Activated naive CD8-positive, alpha-beta T cell treated with anti-CD3 and anti-CD28 coated beads, Interleukin-2, amount 50 U/mL, for 24 hours (primary cell): Measurements from ENCODE around the gene SYK.
"Not testable (repeated sequence)": the region's sequence is repeated elsewhere in the genome, so short reads cannot be mapped to it uniquely, and the experiment has no call there.

Experiments used
- ATAC-seq: fragments of 150-1000 bp; cut with Tn5 transposase; one replicate; pipeline ENCODE4 v1.10.0; 2021
- DNase-seq: peaks from one replicate; pipeline ENCODE4 v3.0.0; 2021
- H3K27ac Mint-ChIP-seq: one replicate; pipeline ENCODE4 v1.8.0; 2021; ENCODE audit warnings: mild to moderate bottlenecking, mixed read lengths
- H3K27me3 Mint-ChIP-seq: one replicate; pipeline ENCODE4 v1.8.0; 2021; ENCODE audit warnings: mixed read lengths
- H3K36me3 Mint-ChIP-seq: one replicate; pipeline ENCODE4 v1.8.0; 2021; ENCODE audit warnings: low read depth, mixed read lengths
- H3K4me1 Mint-ChIP-seq: one replicate; pipeline ENCODE4 v1.8.0; 2021; ENCODE audit warnings: mixed read lengths
- H3K4me3 Mint-ChIP-seq: one replicate; pipeline ENCODE4 v1.8.0; 2021; ENCODE audit warnings: mild to moderate bottlenecking, moderate library complexity, mixed read lengths
- H3K9me3 Mint-ChIP-seq: one replicate; pipeline ENCODE4 v1.8.0; 2021; ENCODE audit warnings: mixed read lengths

Gene SYK

DNA sequence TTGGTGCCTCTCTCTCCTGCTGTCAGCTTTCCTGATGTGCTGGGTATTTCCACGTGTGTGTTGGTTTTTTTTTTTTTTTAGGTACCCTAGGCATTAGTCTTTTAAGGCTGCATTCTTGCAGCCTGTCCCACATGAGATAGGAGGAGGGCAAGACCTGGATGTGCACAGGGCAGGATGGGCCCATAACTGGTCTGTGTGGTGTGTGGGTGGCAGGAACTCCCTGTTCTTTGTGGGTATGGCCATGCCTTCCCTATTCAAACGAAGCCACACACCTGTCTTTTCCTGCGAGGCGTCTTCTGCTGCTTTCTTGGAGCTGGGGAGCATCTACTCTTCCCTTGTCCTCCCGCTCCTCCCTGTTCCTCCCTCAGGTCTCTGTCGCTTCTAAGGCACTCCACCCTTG lies 6.8 kb downstream of the SYK start:
- Mint-ChIP-seq H3K27ac (no peak overlapping the region), H3K4me1 (peaks cover 21% of the 10 kb centered on the region), H3K9me3 (no peaks in the 10 kb centered on the region), H3K36me3 (no peaks in the 10 kb centered on the region), H3K27me3 (peaks cover 14% of the 10 kb centered on the region), H3K4me3 (no peak overlapping the region)
- DNase-seq, result no peak
- ATAC-seq, result no peak

DNA sequence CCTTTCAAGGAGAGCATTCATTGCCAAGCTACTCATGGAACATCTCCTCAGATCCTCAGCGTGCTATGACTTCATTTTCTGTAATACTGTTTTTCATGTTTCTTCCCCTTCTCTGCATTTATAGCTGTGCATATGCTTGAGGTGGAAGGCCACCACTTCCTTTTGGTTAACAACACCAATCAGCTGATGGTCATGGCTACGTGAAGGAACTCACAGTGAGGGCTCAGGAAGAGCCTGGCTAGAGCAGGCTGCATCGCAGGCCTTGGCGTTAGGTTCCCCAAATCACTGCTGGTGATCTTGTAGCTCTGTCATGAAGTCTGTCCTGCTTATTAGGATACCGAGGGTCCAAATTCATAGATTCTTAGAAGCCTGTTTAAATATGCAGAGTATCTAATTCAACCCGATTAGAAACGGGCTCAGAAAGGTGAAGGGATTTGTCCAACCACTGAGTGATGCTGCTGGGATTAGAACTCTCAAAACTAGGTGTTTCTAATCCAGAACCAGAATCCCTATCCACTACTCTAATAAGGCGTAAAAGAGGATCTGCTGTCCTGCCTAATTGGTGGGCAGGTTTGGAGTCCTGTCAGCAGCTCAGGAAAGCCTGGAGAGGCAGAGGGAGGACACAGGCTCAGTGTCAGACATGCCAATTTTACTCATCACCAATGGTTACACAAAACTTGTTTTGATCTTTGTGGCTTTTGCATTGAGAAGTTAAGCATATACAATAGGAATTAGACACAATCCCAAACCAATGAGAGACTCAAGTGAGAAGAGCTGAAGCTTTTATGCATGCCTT lies 7.5 kb downstream of the SYK start:
- peaks cover 12% of the 10 kb centered on the region for H3K27me3 Mint-ChIP-seq
- DNase-seq, result no peak
- H3K36me3 Mint-ChIP-seq, result no peaks in the 10 kb centered on the region
- peaks cover 21% of the 10 kb centered on the region for H3K4me1 Mint-ChIP-seq
- H3K27ac Mint-ChIP-seq, result no peak overlapping the region
- no peaks in the 10 kb centered on the region for H3K9me3 Mint-ChIP-seq
- H3K4me3 Mint-ChIP-seq, result no peak overlapping the region
- ATAC-seq, result no peak

DNA sequence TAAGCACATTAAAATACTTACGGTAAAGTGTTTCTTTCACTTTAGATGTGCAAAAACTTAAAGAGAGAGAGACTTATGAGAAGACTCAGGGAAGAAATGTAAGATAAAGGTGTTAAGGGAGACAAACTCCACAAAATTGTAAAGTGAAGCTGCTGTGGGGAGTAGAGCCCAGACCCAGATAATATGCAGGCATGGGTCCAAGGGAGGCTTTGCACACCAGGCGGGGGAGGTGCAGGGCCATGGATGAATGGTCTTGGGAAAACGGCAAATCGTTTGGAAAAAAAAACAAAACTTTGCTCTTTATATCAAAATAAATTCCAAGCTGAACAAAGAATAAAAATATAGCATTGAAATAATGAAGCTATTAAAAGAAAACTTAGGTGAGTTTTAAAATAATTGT lies 9.1 kb downstream of the SYK start:
- peaks cover 21% of the 10 kb centered on the region for H3K4me1 Mint-ChIP-seq
- no peaks in the 10 kb centered on the region for H3K9me3 Mint-ChIP-seq
- ATAC-seq (no peak), DNase-seq (no peak)
- H3K36me3 Mint-ChIP-seq, result no peaks in the 10 kb centered on the region
- H3K27ac Mint-ChIP-seq, result no peak overlapping the region
- H3K4me3 Mint-ChIP-seq, result no peak overlapping the region
- peaks cover 6% of the 10 kb centered on the region for H3K27me3 Mint-ChIP-seq

DNA sequence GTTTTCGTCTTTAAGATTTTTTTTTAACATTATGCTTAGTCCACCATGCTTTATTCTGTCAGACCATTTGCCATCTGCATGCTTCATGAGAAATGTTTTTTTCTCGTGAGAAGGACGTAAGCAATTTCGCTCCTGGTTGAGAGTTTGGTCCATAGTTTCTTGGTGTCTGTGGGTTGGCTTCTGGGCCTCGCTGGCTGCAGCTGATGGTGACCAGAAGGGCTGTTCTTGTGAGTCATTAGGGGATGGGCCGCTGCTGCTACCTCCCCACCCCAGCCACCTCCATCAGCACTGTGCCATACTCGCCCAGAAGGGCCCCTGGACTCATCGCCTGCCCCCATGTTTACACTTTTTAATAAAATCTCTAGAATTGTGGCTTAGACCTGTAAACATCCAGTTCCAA lies 11.4 kb downstream of the SYK start:
- Mint-ChIP-seq H3K4me3 (no peak overlapping the region), H3K27ac (no peak overlapping the region), H3K4me1 (peaks cover 26% of the 10 kb centered on the region), H3K9me3 (peaks cover 8% of the 10 kb centered on the region), H3K27me3 (peaks cover 5% of the 10 kb centered on the region), H3K36me3 (peaks cover 2% of the 10 kb centered on the region)
- DNase-seq (no peak), ATAC-seq (no peak)

DNA sequence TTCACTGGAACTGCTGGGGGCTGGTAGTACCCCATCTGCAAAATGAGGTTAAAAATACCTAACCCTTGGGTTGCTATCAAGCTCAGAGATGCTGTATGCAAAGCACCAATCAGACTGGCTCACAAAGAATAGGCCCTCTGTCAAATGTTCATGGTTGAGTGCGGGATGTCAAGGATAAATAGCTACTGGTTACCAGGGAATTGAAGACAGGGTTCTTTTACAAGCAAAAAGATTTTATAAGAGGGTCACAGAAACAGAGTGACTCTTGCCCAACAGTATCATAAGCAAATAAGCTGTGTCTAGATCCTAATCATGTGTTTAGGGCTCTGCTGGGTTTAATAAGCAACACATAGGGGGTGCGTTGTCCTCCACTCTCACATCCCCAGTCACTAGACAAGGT lies 11.9 kb downstream of the SYK start:
- Mint-ChIP-seq H3K4me3 (no peak overlapping the region), H3K4me1 (peaks cover 25% of the 10 kb centered on the region), H3K36me3 (peaks cover 2% of the 10 kb centered on the region), H3K27me3 (peaks cover 3% of the 10 kb centered on the region), H3K9me3 (peaks cover 8% of the 10 kb centered on the region), H3K27ac (no peak overlapping the region)
- DNase-seq (no peak), ATAC-seq (no peak)

DNA sequence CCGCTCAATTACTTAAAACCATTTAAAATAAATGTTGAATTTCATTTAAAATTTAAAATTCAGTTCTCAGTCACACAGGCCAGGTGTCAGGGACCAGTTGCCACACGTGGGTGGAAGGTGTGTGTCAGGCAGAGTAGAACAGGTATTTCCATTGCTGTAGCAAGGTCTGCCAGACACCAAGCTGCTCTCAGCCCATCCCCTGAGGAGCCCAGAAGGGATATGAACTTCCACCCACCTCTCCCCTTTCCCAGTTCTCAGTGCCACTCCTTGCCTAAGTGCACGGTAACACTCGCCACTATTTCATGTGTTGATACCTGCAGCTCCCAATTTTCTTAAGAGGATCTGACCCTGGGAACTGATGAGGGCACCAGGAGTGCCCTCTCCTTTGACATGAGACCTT lies 12.7 kb downstream of the SYK start:
- Mint-ChIP-seq H3K27me3 (peaks cover 3% of the 10 kb centered on the region), H3K27ac (no peak overlapping the region), H3K9me3 (peaks cover 8% of the 10 kb centered on the region), H3K36me3 (peaks cover 5% of the 10 kb centered on the region), H3K4me1 (peaks cover 21% of the 10 kb centered on the region), H3K4me3 (no peak overlapping the region)
- DNase-seq (no peak), ATAC-seq (no peak)

DNA sequence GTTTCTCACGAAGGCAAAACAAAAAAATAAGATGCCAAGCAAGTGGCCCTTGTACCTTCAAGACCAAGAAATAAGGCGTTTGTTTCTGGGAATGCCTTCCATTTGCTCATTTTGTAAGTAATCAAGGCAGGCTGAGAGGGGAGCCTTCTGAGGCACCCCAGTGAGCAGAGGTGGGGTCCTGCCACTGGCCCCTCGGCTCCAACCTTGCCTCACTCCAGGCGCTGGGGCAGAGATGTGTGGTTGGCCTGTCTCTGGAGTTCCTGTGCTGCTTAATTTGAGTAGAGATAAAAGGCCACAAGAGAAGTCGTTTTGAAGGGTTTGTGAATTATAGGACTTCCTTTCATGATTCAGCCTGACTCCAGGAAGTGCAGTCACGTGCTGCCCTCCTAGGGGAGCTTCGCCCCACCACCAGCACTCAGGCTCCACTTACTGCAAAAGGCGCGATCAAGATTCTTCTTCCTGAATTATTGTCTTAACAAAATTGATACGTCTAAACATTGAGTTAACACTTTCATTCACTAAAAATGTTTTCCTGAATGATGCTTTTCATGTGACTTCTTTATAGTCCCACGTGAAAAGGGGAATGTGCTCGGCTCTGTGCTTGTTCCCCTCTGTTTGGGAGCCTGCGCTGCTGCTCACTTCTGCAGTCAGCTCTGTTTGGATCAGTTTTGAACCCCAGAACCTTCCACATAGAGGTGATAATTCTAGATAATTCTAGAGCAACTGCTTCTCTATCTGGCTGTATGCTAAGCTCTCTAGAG lies 13.7 kb downstream of the SYK start:
- peak overlapping the region; percentile 79 for H3K27ac Mint-ChIP-seq
- peaks cover 3% of the 10 kb centered on the region for H3K27me3 Mint-ChIP-seq
- no peak overlapping the region for H3K4me3 Mint-ChIP-seq
- H3K4me1 Mint-ChIP-seq, result peaks cover 21% of the 10 kb centered on the region
- peaks cover 7% of the 10 kb centered on the region for H3K36me3 Mint-ChIP-seq
- peak; percentile 43 for ATAC-seq
- H3K9me3 Mint-ChIP-seq, result peaks cover 8% of the 10 kb centered on the region
- peak; percentile 25 for DNase-seq

DNA sequence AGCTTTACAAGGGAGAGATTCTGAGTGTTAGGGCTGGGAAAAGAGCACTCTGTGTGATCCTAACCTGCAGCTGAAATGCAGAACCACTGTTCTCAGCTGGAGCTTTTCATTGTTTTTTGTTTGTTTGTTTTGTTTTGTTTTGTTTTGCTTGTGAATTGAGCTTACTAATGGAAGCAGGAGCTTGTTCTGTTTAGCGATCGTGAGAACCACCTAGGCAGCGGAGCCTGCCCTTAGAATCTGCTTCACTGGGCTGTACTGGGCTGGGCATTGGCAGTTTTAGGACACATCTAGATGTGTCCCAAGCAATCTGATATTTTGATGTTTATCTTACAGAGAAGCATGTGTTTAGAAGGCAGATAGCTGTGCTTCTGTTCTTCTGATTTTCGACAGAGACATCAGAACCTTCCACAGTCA lies 14.3 kb downstream of the SYK start:
- H3K9me3 Mint-ChIP-seq, result peaks cover 8% of the 10 kb centered on the region
- no peak for DNase-seq
- H3K4me3 Mint-ChIP-seq, result no peak overlapping the region
- peak overlapping the region; percentile 79 for H3K27ac Mint-ChIP-seq
- peaks cover 3% of the 10 kb centered on the region for H3K27me3 Mint-ChIP-seq
- no peak for ATAC-seq
- peaks cover 21% of the 10 kb centered on the region for H3K4me1 Mint-ChIP-seq
- peaks cover 7% of the 10 kb centered on the region for H3K36me3 Mint-ChIP-seq

DNA sequence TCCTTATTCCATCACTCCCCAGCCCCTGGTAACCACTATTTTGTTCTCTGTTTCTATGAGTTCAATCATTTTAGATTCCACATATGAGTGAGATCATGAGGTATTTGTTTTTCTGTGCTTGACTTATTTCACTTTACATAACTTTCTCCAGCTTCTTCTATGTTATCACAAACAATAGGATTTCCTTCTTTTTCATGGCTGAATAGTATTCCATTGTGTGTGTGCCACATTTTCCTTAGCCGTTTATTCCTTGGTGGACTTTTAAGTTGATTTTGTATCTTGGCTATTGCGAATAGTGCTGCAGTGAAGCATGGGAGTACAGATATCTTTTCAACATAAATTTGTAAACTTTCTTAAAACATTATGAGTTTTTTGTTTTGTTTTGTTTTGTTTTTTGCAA lies 15.1 kb downstream of the SYK start:
- peaks cover 7% of the 10 kb centered on the region for H3K36me3 Mint-ChIP-seq
- DNase-seq, result no peak
- H3K27me3 Mint-ChIP-seq, result peaks cover 3% of the 10 kb centered on the region
- no peak for ATAC-seq
- H3K27ac Mint-ChIP-seq, result no peak overlapping the region
- peaks cover 26% of the 10 kb centered on the region for H3K4me1 Mint-ChIP-seq
- no peak overlapping the region for H3K4me3 Mint-ChIP-seq
- H3K9me3 Mint-ChIP-seq, result peaks cover 8% of the 10 kb centered on the region

DNA sequence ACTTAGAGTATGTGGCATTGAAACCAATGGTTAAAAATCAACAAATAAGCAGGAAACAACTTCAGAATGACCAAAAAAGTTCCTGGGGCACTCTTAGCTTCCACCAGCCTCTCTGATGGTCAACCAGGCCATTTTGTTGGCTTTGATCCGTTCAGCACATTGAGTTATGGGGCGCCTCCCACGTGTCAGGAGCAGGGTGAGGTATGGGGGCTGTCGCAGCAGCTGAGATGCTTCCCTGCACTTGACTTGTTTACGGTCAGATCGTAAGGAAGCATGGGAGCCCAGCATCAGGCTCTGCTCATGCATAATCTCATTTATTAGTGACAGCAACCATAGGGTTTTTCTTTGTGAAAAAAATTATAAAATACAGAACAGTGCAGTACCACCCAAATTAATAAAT lies 16.7 kb downstream of the SYK start:
- peaks cover 3% of the 10 kb centered on the region for H3K27me3 Mint-ChIP-seq
- H3K9me3 Mint-ChIP-seq, result peaks cover 14% of the 10 kb centered on the region
- DNase-seq (no peak), ATAC-seq (no peak)
- H3K4me1 Mint-ChIP-seq, result peaks cover 27% of the 10 kb centered on the region
- no peak overlapping the region for H3K4me3 Mint-ChIP-seq
- no peak overlapping the region for H3K27ac Mint-ChIP-seq
- H3K36me3 Mint-ChIP-seq, result peaks cover 11% of the 10 kb centered on the region

DNA sequence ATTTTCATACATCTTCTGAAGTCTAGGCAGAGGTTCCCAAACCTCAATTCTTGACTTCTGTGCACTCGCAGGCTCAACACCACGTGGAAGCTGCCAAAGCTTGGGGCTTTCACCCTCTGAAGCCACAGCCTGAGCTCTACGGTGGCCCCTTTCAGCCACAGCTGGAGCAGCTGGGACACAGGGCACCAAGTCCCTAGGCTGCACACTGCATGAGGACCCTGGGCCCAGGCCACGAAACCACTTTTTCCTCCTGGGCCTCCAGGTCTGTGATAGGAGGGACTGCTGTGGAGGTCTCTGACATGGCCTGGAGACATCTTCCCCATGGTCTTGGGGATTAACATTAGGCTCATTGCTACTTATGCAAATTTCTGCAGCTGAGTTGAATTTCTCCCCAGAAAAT lies 18.8 kb downstream of the SYK start:
- Mint-ChIP-seq H3K4me1 (peaks cover 20% of the 10 kb centered on the region), H3K9me3 (peaks cover 14% of the 10 kb centered on the region), H3K36me3 (peaks cover 11% of the 10 kb centered on the region)
- not testable (repeated sequence) for DNase-seq, H3K27ac Mint-ChIP-seq, H3K27me3 Mint-ChIP-seq, H3K4me3 Mint-ChIP-seq, ATAC-seq

DNA sequence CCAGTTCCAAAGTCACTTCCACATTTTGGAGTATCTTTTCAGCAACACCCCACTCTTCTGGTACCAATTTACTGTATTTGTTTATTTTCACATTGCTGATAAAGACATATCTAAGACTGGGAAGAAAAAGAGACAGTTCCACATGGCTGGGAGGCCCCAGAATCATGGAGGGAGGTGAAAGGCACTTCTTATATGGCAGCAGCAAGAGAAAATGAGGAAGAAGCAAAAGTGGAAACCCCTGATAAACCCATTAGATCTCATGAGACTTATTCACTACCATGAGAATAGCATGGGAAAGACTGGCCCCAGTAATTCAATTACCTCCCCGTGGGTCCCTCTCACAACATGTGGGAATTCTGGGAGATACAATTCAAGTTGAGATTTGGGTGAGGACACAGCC lies 19.6 kb downstream of the SYK start:
- H3K36me3 Mint-ChIP-seq, result peaks cover 11% of the 10 kb centered on the region
- H3K27ac Mint-ChIP-seq, ATAC-seq, H3K27me3 Mint-ChIP-seq, H3K4me3 Mint-ChIP-seq, DNase-seq: not testable (repeated sequence)
- peaks cover 14% of the 10 kb centered on the region for H3K4me1 Mint-ChIP-seq
- peaks cover 14% of the 10 kb centered on the region for H3K9me3 Mint-ChIP-seq

DNA sequence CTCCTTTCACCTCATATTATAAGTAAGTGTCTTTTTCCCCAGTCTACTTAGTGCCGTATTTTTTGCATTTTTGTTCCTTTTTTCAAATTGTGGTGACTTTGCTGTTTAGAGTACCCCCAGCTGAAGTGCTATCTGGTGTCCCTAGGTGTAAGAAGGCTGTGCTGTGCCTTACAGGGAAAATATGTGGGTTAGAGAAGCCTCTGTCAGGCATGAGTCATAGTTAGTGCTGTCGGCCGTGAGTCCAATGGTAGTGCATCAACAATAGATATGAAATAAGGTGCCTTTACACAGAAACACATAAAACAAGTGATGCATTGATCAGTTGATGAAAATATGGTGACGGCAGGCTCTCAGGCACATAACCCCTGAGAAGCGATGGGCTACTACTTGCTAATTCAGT lies 20.1 kb downstream of the SYK start:
- DNase-seq (no peak), ATAC-seq (no peak)
- Mint-ChIP-seq H3K4me3 (no peak overlapping the region), H3K36me3 (peaks cover 9% of the 10 kb centered on the region), H3K27ac (peak overlapping the region; percentile 62), H3K9me3 (peaks cover 10% of the 10 kb centered on the region), H3K4me1 (peaks cover 10% of the 10 kb centered on the region), H3K27me3 (peaks cover 2% of the 10 kb centered on the region)

DNA sequence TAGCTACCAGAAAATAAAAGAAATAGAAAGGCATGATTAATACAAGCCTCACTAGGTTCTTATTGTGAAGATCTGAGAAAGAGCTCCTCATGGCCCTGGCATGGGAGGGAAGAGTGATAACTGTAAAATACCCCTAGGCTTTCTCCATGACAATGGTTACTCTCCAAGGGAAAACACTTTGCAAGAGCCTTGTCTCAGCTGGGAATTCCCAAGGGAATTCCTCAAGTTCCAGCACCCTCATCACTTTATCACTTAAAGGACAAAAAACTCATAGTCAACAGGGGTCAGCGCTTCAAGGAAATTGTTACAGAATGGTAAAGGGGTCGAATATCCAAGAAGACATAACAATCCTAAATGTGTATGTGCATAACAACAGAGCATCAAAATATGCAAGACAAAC lies 21.2 kb downstream of the SYK start:
- peaks cover 2% of the 10 kb centered on the region for H3K27me3 Mint-ChIP-seq
- H3K4me3 Mint-ChIP-seq, result no peak overlapping the region
- H3K9me3 Mint-ChIP-seq, result peaks cover 6% of the 10 kb centered on the region
- peaks cover 13% of the 10 kb centered on the region for H3K4me1 Mint-ChIP-seq
- no peak overlapping the region for H3K27ac Mint-ChIP-seq
- peaks cover 9% of the 10 kb centered on the region for H3K36me3 Mint-ChIP-seq
- DNase-seq (no peak), ATAC-seq (no peak)

DNA sequence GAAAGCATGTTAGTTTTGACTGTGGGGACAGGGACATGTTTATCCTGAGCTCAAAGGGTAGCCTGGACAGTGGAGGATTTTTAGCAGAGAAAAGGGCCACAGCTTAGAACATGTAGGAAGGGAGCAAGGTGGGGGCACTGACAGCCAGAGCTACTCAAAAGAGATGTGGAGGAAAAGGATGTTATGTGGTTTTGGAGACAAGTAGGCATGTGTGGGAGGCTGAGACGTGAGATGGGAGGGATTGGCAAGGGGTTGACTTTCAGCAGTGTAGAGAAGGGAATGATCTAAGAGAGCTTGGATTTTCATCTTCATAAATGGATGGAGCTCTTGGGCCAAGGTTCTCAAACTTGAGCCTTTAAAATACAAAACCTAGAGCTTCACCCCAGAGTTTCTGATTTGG lies 24.0 kb downstream of the SYK start:
- peaks cover 4% of the 10 kb centered on the region for H3K27me3 Mint-ChIP-seq
- H3K27ac Mint-ChIP-seq, result no peak overlapping the region
- H3K9me3 Mint-ChIP-seq, result peaks cover 6% of the 10 kb centered on the region
- H3K36me3 Mint-ChIP-seq, result peaks cover 5% of the 10 kb centered on the region
- no peak for DNase-seq
- peaks cover 13% of the 10 kb centered on the region for H3K4me1 Mint-ChIP-seq
- ATAC-seq, result no peak
- no peak overlapping the region for H3K4me3 Mint-ChIP-seq
